Measurements from ENCODE around the gene GAMT.

The GAMT gene

GRCh38 chr19:1373534-1374249, 27.6 kb downstream of the GAMT start:
- H3K4me1 ChIP-seq (ENCODE audit: insufficient read depth, low read length, poor library complexity, severe bottlenecking) = no peaks in the 10 kb centered on the region
- TF ChIP-seq EZH2phosphoT487 (IDR thresholded peaks at IDR 0.05; ENCODE audit: borderline replicate concordance) = no peak
- no peak for TF ChIP-seq CTCF (conservative IDR thresholded peaks at IDR 0.05; ENCODE audit: low read length)
- H3K79me2 ChIP-seq (ENCODE audit: insufficient read depth, low read length) = no peaks in the 10 kb centered on the region
- H3K9me3 ChIP-seq (ENCODE audit: insufficient read depth, low read depth, low read length) = no peaks in the 10 kb centered on the region
- H3K4me2 ChIP-seq (ENCODE audit: low read depth, low read length, poor library complexity, severe bottlenecking) = no peak overlapping the region
- no peak overlapping the region for H2AFZ ChIP-seq (ENCODE audit: low read length)
- no peaks in the 10 kb centered on the region for H3K9me2 ChIP-seq (replicated peaks; ENCODE audit: low read depth, low read length)
- peaks cover 26% of the 10 kb centered on the region; the same call in 1 of the 2 replicates for H3K36me3 ChIP-seq (ENCODE audit: insufficient read depth, low read length)
- no peak overlapping the region for H3K9ac ChIP-seq (ENCODE audit: low read depth, low read length, poor library complexity, severe bottlenecking)
- no peak overlapping the region for H3K4me3 ChIP-seq (ENCODE audit: low read length, poor library complexity, severe bottlenecking)
- H3F3A ChIP-seq (ENCODE audit: low read depth) = no peaks in the 10 kb centered on the region
- no peaks in the 10 kb centered on the region for H3K27me3 ChIP-seq (ENCODE audit: insufficient read depth, low read length, poor library complexity, severe bottlenecking)
- H4K20me1 ChIP-seq (ENCODE audit: insufficient read depth, low read length, poor library complexity, severe bottlenecking) = no peaks in the 10 kb centered on the region

- Histone ChIP-seq H3K27me3 (ENCODE audit: insufficient read depth, low read length, poor library complexity, severe bottlenecking) (no peaks in the 10 kb centered on the region), H3K9me2 (replicated peaks; ENCODE audit: low read depth, low read length) (no peaks in the 10 kb centered on the region), H3K36me3 (ENCODE audit: insufficient read depth, low read length) (peaks cover 26% of the 10 kb centered on the region; the same call in 1 of the 2 replicates), H3F3A (ENCODE audit: low read depth) (no peaks in the 10 kb centered on the region), H3K4me3 (ENCODE audit: low read length, poor library complexity, severe bottlenecking) (no peak overlapping the region), H3K79me2 (ENCODE audit: insufficient read depth, low read length) (no peaks in the 10 kb centered on the region), H3K4me1 (ENCODE audit: insufficient read depth, low read length, poor library complexity, severe bottlenecking) (no peaks in the 10 kb centered on the region), H4K20me1 (ENCODE audit: insufficient read depth, low read length, poor library complexity, severe bottlenecking) (no peaks in the 10 kb centered on the region), H2AFZ (ENCODE audit: low read length) (no peak overlapping the region), H3K4me2 (ENCODE audit: low read depth, low read length, poor library complexity, severe bottlenecking) (no peak overlapping the region), H3K9ac (ENCODE audit: low read depth, low read length, poor library complexity, severe bottlenecking) (no peak overlapping the region), H3K9me3 (ENCODE audit: insufficient read depth, low read depth, low read length) (no peaks in the 10 kb centered on the region)
- TF ChIP-seq EZH2phosphoT487 (IDR thresholded peaks at IDR 0.05; ENCODE audit: borderline replicate concordance) (no peak), CTCF (conservative IDR thresholded peaks at IDR 0.05; ENCODE audit: low read length) (no peak)
Measured at GRCh38 chr19:1373042-1373533, 28.3 kb downstream of the GAMT start.

GRCh38 chr19:1370579-1371361, 30.6 kb downstream of the GAMT start:
- no peak overlapping the region for H3K4me2 ChIP-seq (ENCODE audit: low read depth, low read length, poor library complexity, severe bottlenecking)
- H3K36me3 ChIP-seq (ENCODE audit: insufficient read depth, low read length) = peaks cover 26% of the 10 kb centered on the region; the same call in 1 of the 2 replicates
- no peak for TF ChIP-seq EZH2phosphoT487 (IDR thresholded peaks at IDR 0.05; ENCODE audit: borderline replicate concordance)
- TF ChIP-seq CTCF (conservative IDR thresholded peaks at IDR 0.05; ENCODE audit: low read length) = no peak
- no peak overlapping the region for H2AFZ ChIP-seq (ENCODE audit: low read length)
- H3K9ac ChIP-seq (ENCODE audit: low read depth, low read length, poor library complexity, severe bottlenecking) = no peak overlapping the region
- 0 out of 2 replicates have a peak, but pooled peaks cover 2% of the 10 kb centered on the region for H3K79me2 ChIP-seq (ENCODE audit: insufficient read depth, low read length)
- no peaks in the 10 kb centered on the region for H4K20me1 ChIP-seq (ENCODE audit: insufficient read depth, low read length, poor library complexity, severe bottlenecking)
- H3F3A ChIP-seq (ENCODE audit: low read depth) = no peaks in the 10 kb centered on the region
- H3K9me2 ChIP-seq (replicated peaks; ENCODE audit: low read depth, low read length) = no peaks in the 10 kb centered on the region
- no peaks in the 10 kb centered on the region for H3K4me1 ChIP-seq (ENCODE audit: insufficient read depth, low read length, poor library complexity, severe bottlenecking)
- H3K4me3 ChIP-seq (ENCODE audit: low read length, poor library complexity, severe bottlenecking) = no peak overlapping the region
- no peaks in the 10 kb centered on the region for H3K27me3 ChIP-seq (ENCODE audit: insufficient read depth, low read length, poor library complexity, severe bottlenecking)
- no peaks in the 10 kb centered on the region for H3K9me3 ChIP-seq (ENCODE audit: insufficient read depth, low read depth, low read length)
